IPS DF 6.9 (cell line): Measurements from ENCODE around the gene CALML4.
"Not testable (repeated sequence)": the region's sequence is repeated elsewhere in the genome, so short reads cannot be mapped to it uniquely, and the experiment has no call there.

Experiments used
- DNase-seq: peaks from one replicate; pipeline ENCODE4 v3.0.0-alpha.2; 2013; ENCODE audit warnings: low read depth, low spot score
- H3K27ac ChIP-seq: one replicate; pipeline ENCODE4 v1.5.1; 2013; ENCODE audit warnings: low read length, control low read depth
- H3K27me3 ChIP-seq: 2 replicates; pipeline ENCODE4 v1.6.1; 2013; ENCODE audit warnings: mild to moderate bottlenecking, low read length; ENCODE audit not compliant: control insufficient read depth, insufficient read depth
- H3K36me3 ChIP-seq: 2 replicates; pipeline ENCODE4 v1.6.1; 2013; ENCODE audit warnings: low read length; ENCODE audit not compliant: control insufficient read depth, insufficient read depth
- H3K4me1 ChIP-seq: 2 replicates; pipeline ENCODE4 v1.6.1; 2013; ENCODE audit warnings: low read length; ENCODE audit not compliant: control insufficient read depth, insufficient read depth
- H3K4me3 ChIP-seq: 2 replicates; pipeline ENCODE4 v1.5.1; 2013; ENCODE audit warnings: mild to moderate bottlenecking, low read length
- H3K9me3 ChIP-seq: 2 replicates; pipeline ENCODE4 v1.6.1; 2013; ENCODE audit warnings: low read length, inconsistent platforms; ENCODE audit not compliant: control insufficient read depth, insufficient read depth
- WGBS: extraction: QIAGEN DNeasy Blood & Tissue Kit; methylation state at CpG from one replicate; pipeline ENCODE4 v1.1.7; 2013; ENCODE audit warnings: mixed read lengths, missing lambda C conversion rate; ENCODE audit not compliant: insufficient read length, insufficient coverage; 5-methylcytosine and 5-hydroxymethylcytosine counted together

CALML4 gene

DNA sequence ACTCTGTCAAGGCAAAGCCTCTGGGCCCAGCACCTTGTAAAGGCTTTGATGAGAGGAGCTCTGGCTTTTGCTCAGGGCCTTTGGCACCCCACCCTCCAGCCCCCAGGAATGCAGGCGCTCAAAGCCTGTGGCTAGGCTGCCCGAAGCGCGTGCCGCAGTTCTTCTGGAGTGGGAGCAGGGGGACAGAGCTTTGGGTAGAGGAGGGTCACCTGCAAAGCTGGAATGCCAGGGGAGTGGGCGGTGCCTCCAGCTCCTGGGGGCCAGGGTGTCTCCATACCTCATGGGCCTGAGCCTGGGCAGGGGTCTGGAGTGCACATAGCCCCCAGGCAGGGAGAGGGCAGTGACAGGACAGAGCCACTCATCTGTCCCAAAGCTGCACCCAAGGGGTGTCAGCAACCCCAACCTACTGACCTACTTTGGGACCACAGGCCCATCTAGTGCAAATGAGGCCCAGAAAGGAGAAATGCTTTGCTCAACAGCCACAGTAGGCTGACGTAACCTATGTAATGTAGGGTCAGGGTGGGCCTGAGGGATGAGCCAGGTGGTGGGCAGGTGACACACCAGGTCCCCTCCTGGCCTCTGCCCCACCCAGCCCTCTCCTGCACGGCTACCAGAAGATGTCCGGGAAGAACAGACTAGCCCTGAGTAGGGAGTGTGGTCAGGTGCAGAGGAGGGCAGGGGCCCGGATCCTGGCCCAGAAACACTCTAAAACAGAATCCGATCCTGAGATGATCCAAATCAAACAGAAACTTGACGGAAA, 2.2 kb upstream of the CALML4 start:
- H3K36me3 ChIP-seq: no peaks in the 10 kb centered on the region; the same call in 1 of the 2 replicates
- no peaks in the 10 kb centered on the region for H3K27me3 ChIP-seq
- H3K9me3 ChIP-seq: no peaks in the 10 kb centered on the region
- no peak overlapping the region for H3K4me3 ChIP-seq
- peaks cover 16% of the 10 kb centered on the region for H3K4me1 ChIP-seq
- no peak for DNase-seq
- WGBS: no CpG with 5 or more reads among the region's 12 CpGs
- no peak overlapping the region for H3K27ac ChIP-seq

DNA sequence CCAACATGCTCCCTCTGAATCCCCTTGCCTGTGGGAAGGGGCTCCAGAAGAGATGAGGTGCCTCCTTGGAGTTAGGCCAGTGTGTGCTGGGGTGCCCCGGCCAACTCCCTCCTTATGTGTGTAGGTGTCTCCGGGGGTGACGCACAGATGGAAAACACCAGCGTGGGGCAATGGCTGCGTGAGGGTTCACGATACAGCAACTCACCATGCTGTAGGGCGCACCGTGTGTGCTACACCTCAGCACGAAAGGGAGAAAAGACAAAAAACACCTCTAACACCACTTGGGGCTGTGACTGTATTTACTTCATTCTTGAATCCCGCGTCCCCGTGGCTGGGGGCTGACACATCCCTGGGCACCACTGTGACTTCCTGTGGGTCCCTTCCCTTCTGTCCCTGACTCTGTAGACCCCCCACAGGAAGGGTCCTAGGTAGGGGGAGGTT, 1.6 kb upstream of the CALML4 start:
- no peak overlapping the region for H3K4me3 ChIP-seq
- peaks cover 16% of the 10 kb centered on the region for H3K4me1 ChIP-seq
- no peaks in the 10 kb centered on the region for H3K9me3 ChIP-seq
- no CpG with 5 or more reads among the region's 12 CpGs for WGBS
- H3K36me3 ChIP-seq: no peaks in the 10 kb centered on the region; the same call in 1 of the 2 replicates
- no peak for DNase-seq
- no peak overlapping the region for H3K27ac ChIP-seq
- no peaks in the 10 kb centered on the region for H3K27me3 ChIP-seq

DNA sequence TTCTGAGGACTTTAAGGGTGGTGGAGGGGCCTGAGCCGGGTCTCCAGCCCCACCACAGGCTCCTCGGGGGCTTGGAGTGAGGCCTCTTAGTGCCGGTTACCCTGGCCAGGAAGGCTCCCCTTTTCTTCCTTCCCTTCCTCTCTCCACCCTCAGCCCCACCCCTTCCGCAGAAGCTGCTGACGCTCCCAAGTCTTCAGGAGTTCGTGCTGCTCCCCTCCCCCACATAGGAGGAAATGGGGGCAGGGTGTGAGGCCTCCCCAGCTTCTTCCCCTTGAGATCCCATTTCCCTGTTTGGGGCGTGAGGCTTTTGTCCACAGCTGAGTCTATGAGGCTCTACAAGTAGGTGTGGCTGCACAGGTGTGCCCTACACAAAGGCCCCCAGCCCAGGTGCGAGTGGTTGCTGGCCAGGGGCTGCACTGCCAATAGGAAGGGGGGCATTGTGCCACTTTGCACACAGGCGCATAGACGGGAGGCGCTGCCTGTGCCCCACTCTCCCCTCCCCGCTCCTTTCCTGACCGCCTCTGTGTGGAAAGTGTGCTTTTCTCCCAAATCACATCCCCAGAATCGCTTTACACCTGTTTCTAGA, 915 bp upstream of the CALML4 start:
- H3K4me1 ChIP-seq: peaks cover 16% of the 10 kb centered on the region

DNA sequence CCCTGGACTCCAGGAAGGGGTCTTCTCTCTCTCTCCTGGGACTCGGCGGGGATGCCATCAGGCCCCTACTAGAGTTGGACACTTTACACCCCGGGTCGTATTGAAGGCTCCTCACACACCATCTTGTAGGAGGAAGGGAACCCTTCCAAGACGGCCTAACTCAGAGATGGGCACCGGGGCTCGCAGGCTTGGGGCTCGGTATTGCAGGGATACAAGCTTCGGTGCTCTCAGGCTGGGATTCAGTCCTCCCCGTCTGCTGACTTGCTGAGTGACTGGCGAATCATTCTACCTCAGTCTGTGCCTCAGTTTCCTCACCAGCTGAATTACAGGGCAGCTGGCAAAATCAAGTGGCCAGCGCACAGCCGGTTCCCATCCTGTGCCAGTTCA, 419 bp upstream of the CALML4 start:
- H3K4me1 ChIP-seq: peaks cover 16% of the 10 kb centered on the region
- WGBS: no CpG with 5 or more reads among the region's 13 CpGs
- no peaks in the 10 kb centered on the region for H3K27me3 ChIP-seq
- H3K4me3 ChIP-seq: no peak overlapping the region
- H3K27ac ChIP-seq: no peak overlapping the region
- H3K36me3 ChIP-seq: no peaks in the 10 kb centered on the region; the same call in 1 of the 2 replicates
- H3K9me3 ChIP-seq: no peaks in the 10 kb centered on the region
- DNase-seq: no peak

More for the DNA sequence above, 915 bp upstream of the CALML4 start:
- no CpG with 5 or more reads among the region's 14 CpGs for WGBS
- Histone ChIP-seq H3K4me3 (no peak overlapping the region), H3K27me3 (no peaks in the 10 kb centered on the region), H3K27ac (no peak overlapping the region), H3K36me3 (no peaks in the 10 kb centered on the region; the same call in 1 of the 2 replicates), H3K9me3 (no peaks in the 10 kb centered on the region)
- no peak for DNase-seq

DNA sequence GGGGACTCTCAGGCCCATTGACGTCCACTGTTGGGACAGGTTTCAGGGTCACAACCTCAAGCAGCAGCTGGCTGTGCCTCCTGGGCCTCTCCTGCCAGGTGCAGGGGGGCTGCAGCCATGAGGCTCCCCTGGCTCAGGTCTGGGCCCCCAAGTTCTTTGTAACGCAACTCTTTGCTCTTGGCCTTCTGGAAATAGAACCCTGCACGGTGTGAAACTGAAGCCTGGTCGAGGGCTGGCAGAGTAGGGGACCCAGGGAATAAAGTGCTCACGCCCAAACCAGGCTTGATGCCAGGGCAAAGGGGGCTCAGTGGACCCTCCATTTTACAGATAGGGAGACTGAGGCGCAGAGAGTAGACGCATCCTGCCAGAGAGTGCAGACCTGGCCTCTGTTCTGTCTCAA, 771 bp downstream of the CALML4 start:
- H3K9me3 ChIP-seq: no peaks in the 10 kb centered on the region
- peaks cover 15% of the 10 kb centered on the region for H3K4me1 ChIP-seq
- H3K27ac ChIP-seq: no peak overlapping the region

DNA sequence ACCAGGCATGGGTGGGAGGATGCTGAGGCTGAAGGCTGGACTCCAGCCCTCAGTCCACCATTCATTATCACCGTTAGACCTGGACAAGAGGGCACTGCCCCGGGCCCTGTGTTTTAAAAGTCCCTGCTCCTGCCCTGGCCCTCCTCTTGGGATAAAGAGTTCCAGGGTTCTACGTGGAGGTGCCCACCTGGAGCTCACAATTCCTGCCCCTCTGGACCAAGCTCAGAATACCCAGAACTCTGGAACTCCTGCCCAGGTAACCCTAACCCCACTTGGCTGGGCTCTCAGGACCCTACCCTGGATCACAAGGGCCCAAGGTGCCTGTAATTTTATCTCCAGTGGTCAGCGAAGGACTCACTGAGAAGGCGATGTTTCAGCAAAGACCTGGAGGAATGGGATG, 1.2 kb downstream of the CALML4 start:
- DNase-seq: no peak
- Histone ChIP-seq H3K27ac (no peak overlapping the region), H3K4me1 (peaks cover 17% of the 10 kb centered on the region), H3K4me3 (no peak overlapping the region), H3K36me3 (no peaks in the 10 kb centered on the region; the same call in 1 of the 2 replicates), H3K9me3 (no peaks in the 10 kb centered on the region), H3K27me3 (no peaks in the 10 kb centered on the region)
- no CpG with 5 or more reads among the region's 5 CpGs for WGBS

More for the DNA sequence above, 771 bp downstream of the CALML4 start:
- H3K36me3 ChIP-seq: no peaks in the 10 kb centered on the region; the same call in 1 of the 2 replicates
- no CpG with 5 or more reads among the region's 7 CpGs for WGBS
- no peak for DNase-seq
- no peak overlapping the region for H3K4me3 ChIP-seq
- no peaks in the 10 kb centered on the region for H3K27me3 ChIP-seq

DNA sequence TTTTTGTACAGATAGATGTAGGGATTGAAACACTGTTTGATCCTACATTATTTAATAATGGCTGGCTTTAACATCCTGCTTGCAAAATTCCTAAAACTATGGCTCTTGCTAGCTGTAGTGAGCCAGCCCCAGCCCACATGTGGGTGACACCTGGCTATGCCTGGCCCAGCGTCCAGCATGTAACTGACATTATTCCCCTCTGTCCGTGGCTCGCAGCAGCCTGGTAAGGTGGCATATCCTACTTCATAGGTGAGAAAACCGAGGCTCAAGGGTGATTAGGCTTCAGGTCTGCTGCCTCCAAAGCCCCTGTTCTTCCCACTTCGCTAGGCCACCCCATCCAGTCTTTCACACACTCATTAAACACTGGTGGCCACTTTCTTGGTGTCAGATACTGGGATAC, 1.6 kb downstream of the CALML4 start:
- H3K4me3 ChIP-seq: no peak overlapping the region
- no peak for DNase-seq
- H3K27me3 ChIP-seq: no peaks in the 10 kb centered on the region
- H3K4me1 ChIP-seq: peaks cover 17% of the 10 kb centered on the region
- no CpG with 5 or more reads among the region's 5 CpGs for WGBS
- H3K36me3 ChIP-seq: no peaks in the 10 kb centered on the region; the same call in 1 of the 2 replicates
- H3K9me3 ChIP-seq: no peaks in the 10 kb centered on the region
- no peak overlapping the region for H3K27ac ChIP-seq

DNA sequence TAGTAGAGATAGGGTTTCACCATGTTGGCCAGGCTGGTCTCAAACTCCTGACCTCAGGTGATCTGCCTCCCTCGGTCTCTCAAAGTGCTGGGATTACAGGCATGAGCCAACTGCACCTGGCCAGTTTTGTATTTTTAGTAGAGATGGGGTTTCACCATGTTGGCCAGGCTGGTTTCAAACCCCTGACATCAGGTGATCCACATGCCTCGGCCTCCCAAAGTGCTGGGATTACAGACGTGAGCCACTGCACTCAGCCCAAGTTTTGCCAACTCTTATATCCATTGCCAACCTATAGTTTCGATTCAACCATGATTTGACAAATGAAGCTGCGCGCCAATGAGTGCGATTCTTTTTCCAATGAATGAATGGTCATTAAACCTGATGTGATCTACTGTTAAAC, 2.1 kb downstream of the CALML4 start:
- H3K27me3 ChIP-seq, H3K4me3 ChIP-seq, H3K36me3 ChIP-seq, DNase-seq, H3K27ac ChIP-seq, H3K9me3 ChIP-seq: not testable (repeated sequence)
- no CpG with 5 or more reads among the region's 7 CpGs for WGBS
- H3K4me1 ChIP-seq: peaks cover 17% of the 10 kb centered on the region

DNA sequence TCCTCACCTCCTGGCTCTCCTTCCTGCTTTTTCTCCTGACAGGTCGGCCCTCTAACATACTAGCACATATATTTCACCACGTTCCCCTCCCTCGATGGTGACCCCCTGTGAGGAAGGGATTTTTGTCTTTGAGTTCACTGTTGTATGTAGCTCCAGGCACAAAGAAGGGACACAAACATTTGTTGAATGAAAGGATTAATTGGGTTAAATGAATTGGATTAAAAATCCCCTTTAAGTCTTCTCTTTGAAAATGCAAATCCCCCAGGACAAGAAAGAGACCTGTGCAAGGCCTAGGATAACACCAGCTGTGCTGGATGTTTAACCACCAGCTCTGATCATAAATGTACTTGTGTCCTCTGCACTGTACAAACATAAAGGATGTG, 3.3 kb downstream of the CALML4 start:
- no peaks in the 10 kb centered on the region for H3K27me3 ChIP-seq
- H3K9me3 ChIP-seq: no peaks in the 10 kb centered on the region
- DNase-seq: no peak
- no peak overlapping the region for H3K4me3 ChIP-seq
- H3K36me3 ChIP-seq: no peaks in the 10 kb centered on the region
- no peak overlapping the region for H3K27ac ChIP-seq
- WGBS: no CpG with 5 or more reads among the region's 3 CpGs
- peaks cover 15% of the 10 kb centered on the region for H3K4me1 ChIP-seq

DNA sequence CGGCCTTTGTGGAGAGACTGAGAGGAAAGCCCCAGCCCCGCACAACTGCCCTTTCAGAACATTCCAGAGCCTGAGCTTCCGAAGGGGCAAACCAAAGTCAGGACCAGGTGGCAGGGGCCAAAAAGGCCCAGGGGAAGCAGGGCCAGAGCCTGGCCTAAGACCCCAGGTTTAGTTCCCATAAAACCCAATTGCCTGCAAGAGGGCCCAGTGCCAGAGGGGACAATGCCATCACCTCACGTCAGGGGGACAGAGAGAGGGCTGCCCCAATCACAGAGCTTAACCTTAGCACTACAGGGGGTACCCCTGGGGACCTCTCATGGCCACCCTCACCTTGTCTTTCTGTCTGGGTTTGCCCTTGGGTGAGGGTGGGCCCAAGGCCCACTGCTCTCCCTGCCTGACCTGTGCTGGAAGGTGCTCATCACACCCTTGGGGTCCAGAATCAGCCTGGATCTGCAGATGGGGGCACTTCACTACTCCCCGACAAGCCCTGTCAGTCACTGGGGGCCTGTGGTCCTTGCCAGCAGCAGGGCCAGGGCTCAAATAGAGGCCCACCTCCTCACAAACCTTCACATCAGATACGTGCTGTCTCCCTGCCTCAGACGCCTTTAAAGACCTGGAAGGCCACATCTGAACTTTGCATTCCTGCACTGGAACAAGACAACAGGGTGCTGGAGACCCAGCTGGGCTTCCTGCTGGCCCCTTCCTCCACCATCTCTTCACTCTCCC, 3.8 kb downstream of the CALML4 start:
- H3K36me3 ChIP-seq: no peaks in the 10 kb centered on the region
- H3K27ac ChIP-seq: no peak overlapping the region
- H3K27me3 ChIP-seq: no peaks in the 10 kb centered on the region
- H3K9me3 ChIP-seq: no peaks in the 10 kb centered on the region
- no peak overlapping the region for H3K4me3 ChIP-seq
- no peak for DNase-seq
- no CpG with 5 or more reads among the region's 7 CpGs for WGBS
- H3K4me1 ChIP-seq: peaks cover 12% of the 10 kb centered on the region
